WTC11 (cell line): ENCODE results near the gene SPTB. TPM values are rescaled to one million over a fixed set of nuclear protein-coding genes. Genes with fewer than 3 reads are reported as not detected.
A peak's percentile ranks its signal among the peaks of the same experiment; 100 is the strongest.

Experiments
- ATAC-seq: fragments of 200-7000 bp; cut with Tn5 transposase; 2 replicates; pipeline ENCODE4 v1.10.0; 2021; ENCODE audit warnings: mild to moderate bottlenecking, moderate library complexity
- CTCF ChIA-PET: fragments of 300-600 bp; sonication (Branson Sonifier 250); formaldehyde crosslinking; loops from one replicate; lab custom pipeline; 2021; ENCODE audit warnings: antibody characterized with exemption; lab: Charles Lee
- POLR2A ChIA-PET: fragments of 350-600 bp; sonication (Branson Sonifier 250); formaldehyde crosslinking; loops from one replicate; lab custom pipeline; 2021; ENCODE audit warnings: antibody characterized with exemption; lab: Charles Lee
- DNase-seq: peaks from one replicate; pipeline ENCODE4 v3.0.0; 2021; ENCODE audit warnings: low spot score
- H3K27ac Mint-ChIP-seq: 2 replicates; pipeline ENCODE4 v1.8.0; 2021; ENCODE audit warnings: mixed read lengths
- H3K27me3 Mint-ChIP-seq: 2 replicates; pipeline ENCODE4 v1.8.0; 2021; ENCODE audit warnings: low read depth, mild to moderate bottlenecking, moderate library complexity, mixed read lengths
- H3K36me3 Mint-ChIP-seq: 2 replicates; pipeline ENCODE4 v1.8.0; 2021; ENCODE audit warnings: mixed read lengths
- H3K4me1 Mint-ChIP-seq: 2 replicates; pipeline ENCODE4 v1.8.0; 2022; ENCODE audit warnings: mixed read lengths
- H3K4me3 Mint-ChIP-seq: 2 replicates; pipeline ENCODE4 v1.8.0; 2021; ENCODE audit warnings: mild to moderate bottlenecking, moderate library complexity, mixed read lengths
- H3K9me3 Mint-ChIP-seq: 2 replicates; pipeline ENCODE4 v1.8.0; 2021; ENCODE audit warnings: mixed read lengths
- CREB1 ChIP-seq: sonication (generic); formaldehyde crosslinking; IDR thresholded peaks from 2 replicates; pipeline ENCODE4 v1.8.0; 2023; ENCODE audit warnings: mild to moderate bottlenecking, missing genetic modification reagents
- CREM ChIP-seq: sonication (generic); formaldehyde crosslinking; IDR thresholded peaks from 2 replicates; pipeline ENCODE4 v1.8.1; 2022; ENCODE audit warnings: mild to moderate bottlenecking, missing genetic modification reagents, moderate library complexity
- OVOL2 ChIP-seq: fragments of 250-450 bp; sonication (Bioruptor Pico); IDR thresholded peaks from 2 replicates; pipeline ENCODE4 v1.9.0; 2021; ENCODE audit warnings: mild to moderate bottlenecking, borderline replicate concordance
- TEAD4 ChIP-seq: sonication (generic); formaldehyde crosslinking; IDR thresholded peaks from 2 replicates; pipeline ENCODE4 v1.8.0; 2022; ENCODE audit warnings: mild to moderate bottlenecking, missing genetic modification reagents
- ZBTB21 ChIP-seq: sonication (generic); formaldehyde crosslinking; IDR thresholded peaks from 2 replicates; pipeline ENCODE4 v1.8.1; 2023; ENCODE audit warnings: mild to moderate bottlenecking, missing genetic modification reagents, borderline replicate concordance
- ZNF396 ChIP-seq: fragments of 250-450 bp; sonication (Bioruptor Pico); IDR thresholded peaks from 2 replicates; pipeline ENCODE4 v1.8.0; 2021; ENCODE audit warnings: mild to moderate bottlenecking, moderate library complexity, borderline replicate concordance
- total RNA-seq: library from RNA; stranded (reverse); gene quantifications from 3 replicates; pipeline ENCODE4 v1.2.3, GENCODE V29; 2021
- TF ChIP-seq, protein P1 (sequence below): fragments of 250-450 bp; sonication (Bioruptor Pico); IDR thresholded peaks from 2 replicates; pipeline ENCODE4 v1.9.0; 2021; ENCODE audit warnings: mild to moderate bottlenecking, borderline replicate concordance
- TF ChIP-seq, protein P2 (sequence below): fragments of 250-450 bp; sonication (Bioruptor Pico); IDR thresholded peaks from 2 replicates; pipeline ENCODE4 v1.9.0; 2021; ENCODE audit warnings: mild to moderate bottlenecking
- TF ChIP-seq, protein P3 (sequence below): fragments of 250-450 bp; sonication (Bioruptor Pico); IDR thresholded peaks from 2 replicates; pipeline ENCODE4 v1.8.0; 2021; ENCODE audit warnings: mild to moderate bottlenecking
- TF ChIP-seq, protein P4 (sequence below): fragments of 250-450 bp; sonication (Bioruptor Pico); conservative IDR thresholded peaks from 2 replicates; pipeline ENCODE4 v1.9.0; 2021; ENCODE audit warnings: mild to moderate bottlenecking
- TF ChIP-seq, protein P5 (sequence below): sonication (generic); formaldehyde crosslinking; IDR thresholded peaks from 2 replicates; pipeline ENCODE4 v1.8.1; 2022; ENCODE audit warnings: low read depth, missing genetic modification reagents, borderline replicate concordance
- TF ChIP-seq, protein P6 (sequence below): sonication (generic); formaldehyde crosslinking; IDR thresholded peaks from 2 replicates; pipeline ENCODE4 v1.8.1; 2022; ENCODE audit warnings: mild to moderate bottlenecking, moderate library complexity, missing genetic modification reagents
- TF ChIP-seq, protein P7 (sequence below): sonication (generic); formaldehyde crosslinking; IDR thresholded peaks from 2 replicates; pipeline ENCODE4 v1.8.0; 2022; ENCODE audit warnings: mild to moderate bottlenecking, missing genetic modification reagents
- TF ChIP-seq, protein P8 (sequence below): fragments of 250-450 bp; sonication (Bioruptor Pico); IDR thresholded peaks from 2 replicates; pipeline ENCODE4 v2.1.2; 2022; ENCODE audit warnings: mild to moderate bottlenecking, moderate library complexity

The SPTB gene
- total RNA-seq, 1 experiment from 2014 or later, result 3.2 TPM

DNA sequence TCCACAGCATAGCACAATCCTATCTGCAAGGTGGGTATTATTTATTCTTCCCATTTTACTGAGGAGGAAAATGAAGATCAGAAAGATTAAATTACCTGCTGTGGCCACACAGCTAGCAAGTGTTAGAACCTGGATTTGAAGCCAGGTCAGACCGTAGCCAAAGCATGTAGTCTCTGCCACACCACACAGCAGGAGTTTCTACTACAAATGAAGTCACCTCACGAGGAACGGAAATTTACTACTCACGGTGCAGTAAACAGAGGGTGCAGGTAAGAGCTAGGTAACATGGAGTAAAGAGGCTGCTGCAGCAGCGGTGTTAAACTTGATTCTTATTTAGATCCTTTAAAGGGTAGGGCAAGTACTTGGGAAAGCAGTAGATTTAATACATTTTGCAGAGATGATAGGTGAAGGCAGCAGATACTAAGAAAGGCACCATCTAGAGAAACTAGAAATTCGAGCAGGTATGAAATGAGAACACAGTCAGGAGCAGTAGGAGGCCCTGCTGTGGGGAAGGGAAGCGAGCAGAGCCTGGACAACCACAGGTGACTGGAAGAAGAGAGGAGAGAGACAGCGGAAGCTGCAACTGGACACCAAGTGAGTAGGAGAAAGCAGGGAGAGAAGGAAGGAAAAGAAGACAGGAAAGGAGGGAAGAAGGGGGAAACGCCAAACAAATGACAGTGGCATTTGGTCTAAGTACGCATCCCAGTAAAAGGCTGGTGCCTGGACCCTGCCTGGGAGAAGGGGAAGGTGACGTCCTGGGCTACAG lies 21.5 kb downstream of the SPTB start (continued):
- TF ChIP-seq, protein P1, sequence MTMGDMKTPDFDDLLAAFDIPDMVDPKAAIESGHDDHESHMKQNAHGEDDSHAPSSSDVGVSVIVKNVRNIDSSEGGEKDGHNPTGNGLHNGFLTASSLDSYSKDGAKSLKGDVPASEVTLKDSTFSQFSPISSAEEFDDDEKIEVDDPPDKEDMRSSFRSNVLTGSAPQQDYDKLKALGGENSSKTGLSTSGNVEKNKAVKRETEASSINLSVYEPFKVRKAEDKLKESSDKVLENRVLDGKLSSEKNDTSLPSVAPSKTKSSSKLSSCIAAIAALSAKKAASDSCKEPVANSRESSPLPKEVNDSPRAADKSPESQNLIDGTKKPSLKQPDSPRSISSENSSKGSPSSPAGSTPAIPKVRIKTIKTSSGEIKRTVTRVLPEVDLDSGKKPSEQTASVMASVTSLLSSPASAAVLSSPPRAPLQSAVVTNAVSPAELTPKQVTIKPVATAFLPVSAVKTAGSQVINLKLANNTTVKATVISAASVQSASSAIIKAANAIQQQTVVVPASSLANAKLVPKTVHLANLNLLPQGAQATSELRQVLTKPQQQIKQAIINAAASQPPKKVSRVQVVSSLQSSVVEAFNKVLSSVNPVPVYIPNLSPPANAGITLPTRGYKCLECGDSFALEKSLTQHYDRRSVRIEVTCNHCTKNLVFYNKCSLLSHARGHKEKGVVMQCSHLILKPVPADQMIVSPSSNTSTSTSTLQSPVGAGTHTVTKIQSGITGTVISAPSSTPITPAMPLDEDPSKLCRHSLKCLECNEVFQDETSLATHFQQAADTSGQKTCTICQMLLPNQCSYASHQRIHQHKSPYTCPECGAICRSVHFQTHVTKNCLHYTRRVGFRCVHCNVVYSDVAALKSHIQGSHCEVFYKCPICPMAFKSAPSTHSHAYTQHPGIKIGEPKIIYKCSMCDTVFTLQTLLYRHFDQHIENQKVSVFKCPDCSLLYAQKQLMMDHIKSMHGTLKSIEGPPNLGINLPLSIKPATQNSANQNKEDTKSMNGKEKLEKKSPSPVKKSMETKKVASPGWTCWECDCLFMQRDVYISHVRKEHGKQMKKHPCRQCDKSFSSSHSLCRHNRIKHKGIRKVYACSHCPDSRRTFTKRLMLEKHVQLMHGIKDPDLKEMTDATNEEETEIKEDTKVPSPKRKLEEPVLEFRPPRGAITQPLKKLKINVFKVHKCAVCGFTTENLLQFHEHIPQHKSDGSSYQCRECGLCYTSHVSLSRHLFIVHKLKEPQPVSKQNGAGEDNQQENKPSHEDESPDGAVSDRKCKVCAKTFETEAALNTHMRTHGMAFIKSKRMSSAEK (CRISPR knock-in tag), result no peak
- TF ChIP-seq OVOL2 (CRISPR knock-in tag) (no peak), TEAD4 (no peak), CREM (CRISPR knock-in tag) (no peak), CREB1 (CRISPR knock-in tag) (no peak)
- TF ChIP-seq, protein P2, sequence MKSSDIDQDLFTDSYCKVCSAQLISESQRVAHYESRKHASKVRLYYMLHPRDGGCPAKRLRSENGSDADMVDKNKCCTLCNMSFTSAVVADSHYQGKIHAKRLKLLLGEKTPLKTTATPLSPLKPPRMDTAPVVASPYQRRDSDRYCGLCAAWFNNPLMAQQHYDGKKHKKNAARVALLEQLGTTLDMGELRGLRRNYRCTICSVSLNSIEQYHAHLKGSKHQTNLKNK (CRISPR knock-in tag), result no peak
- TF ChIP-seq, protein P3, sequence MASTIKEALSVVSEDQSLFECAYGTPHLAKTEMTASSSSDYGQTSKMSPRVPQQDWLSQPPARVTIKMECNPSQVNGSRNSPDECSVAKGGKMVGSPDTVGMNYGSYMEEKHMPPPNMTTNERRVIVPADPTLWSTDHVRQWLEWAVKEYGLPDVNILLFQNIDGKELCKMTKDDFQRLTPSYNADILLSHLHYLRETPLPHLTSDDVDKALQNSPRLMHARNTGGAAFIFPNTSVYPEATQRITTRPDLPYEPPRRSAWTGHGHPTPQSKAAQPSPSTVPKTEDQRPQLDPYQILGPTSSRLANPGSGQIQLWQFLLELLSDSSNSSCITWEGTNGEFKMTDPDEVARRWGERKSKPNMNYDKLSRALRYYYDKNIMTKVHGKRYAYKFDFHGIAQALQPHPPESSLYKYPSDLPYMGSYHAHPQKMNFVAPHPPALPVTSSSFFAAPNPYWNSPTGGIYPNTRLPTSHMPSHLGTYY (CRISPR knock-in tag), result no peak
- TF ChIP-seq, protein P4, sequence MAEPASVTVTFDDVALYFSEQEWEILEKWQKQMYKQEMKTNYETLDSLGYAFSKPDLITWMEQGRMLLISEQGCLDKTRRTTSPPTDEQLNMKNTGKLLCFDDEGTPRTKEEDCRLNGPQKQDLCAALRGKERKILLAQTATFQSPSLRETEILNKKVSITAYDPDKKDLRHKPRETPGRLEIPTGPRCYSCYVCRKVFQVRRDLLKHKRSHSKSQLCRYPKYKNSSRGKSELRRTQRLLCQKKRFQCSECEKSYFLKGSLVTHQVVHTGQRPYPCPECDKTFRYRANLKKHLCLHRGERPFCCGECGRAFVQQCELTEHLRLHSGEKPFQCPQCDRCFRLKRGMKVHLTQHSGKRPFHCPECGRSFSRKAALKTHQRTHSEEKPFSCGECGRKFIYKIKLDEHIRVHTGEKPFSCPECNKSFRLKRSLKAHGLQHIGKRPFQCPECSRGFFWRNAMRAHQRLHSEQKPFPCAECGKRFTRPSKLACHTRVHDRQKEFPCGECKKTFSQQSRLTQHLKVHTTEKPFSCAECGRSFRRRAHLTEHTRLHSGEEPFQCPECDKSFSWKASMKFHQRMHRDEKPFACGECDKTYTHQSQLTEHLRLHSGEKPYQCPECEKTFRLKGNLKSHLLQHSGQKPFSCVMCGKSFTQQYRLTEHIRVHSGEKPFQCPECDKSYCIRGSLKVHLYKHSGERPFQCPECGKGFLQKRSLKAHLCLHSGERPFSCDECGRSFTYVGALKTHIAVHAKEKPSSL, result no peak
- TF ChIP-seq, protein P5, sequence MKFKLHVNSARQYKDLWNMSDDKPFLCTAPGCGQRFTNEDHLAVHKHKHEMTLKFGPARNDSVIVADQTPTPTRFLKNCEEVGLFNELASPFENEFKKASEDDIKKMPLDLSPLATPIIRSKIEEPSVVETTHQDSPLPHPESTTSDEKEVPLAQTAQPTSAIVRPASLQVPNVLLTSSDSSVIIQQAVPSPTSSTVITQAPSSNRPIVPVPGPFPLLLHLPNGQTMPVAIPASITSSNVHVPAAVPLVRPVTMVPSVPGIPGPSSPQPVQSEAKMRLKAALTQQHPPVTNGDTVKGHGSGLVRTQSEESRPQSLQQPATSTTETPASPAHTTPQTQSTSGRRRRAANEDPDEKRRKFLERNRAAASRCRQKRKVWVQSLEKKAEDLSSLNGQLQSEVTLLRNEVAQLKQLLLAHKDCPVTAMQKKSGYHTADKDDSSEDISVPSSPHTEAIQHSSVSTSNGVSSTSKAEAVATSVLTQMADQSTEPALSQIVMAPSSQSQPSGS, result no peak
- TF ChIP-seq, protein P6, sequence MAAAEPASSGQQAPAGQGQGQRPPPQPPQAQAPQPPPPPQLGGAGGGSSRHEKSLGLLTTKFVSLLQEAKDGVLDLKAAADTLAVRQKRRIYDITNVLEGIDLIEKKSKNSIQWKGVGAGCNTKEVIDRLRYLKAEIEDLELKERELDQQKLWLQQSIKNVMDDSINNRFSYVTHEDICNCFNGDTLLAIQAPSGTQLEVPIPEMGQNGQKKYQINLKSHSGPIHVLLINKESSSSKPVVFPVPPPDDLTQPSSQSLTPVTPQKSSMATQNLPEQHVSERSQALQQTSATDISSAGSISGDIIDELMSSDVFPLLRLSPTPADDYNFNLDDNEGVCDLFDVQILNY (CRISPR knock-in tag), result no peak

DNA sequence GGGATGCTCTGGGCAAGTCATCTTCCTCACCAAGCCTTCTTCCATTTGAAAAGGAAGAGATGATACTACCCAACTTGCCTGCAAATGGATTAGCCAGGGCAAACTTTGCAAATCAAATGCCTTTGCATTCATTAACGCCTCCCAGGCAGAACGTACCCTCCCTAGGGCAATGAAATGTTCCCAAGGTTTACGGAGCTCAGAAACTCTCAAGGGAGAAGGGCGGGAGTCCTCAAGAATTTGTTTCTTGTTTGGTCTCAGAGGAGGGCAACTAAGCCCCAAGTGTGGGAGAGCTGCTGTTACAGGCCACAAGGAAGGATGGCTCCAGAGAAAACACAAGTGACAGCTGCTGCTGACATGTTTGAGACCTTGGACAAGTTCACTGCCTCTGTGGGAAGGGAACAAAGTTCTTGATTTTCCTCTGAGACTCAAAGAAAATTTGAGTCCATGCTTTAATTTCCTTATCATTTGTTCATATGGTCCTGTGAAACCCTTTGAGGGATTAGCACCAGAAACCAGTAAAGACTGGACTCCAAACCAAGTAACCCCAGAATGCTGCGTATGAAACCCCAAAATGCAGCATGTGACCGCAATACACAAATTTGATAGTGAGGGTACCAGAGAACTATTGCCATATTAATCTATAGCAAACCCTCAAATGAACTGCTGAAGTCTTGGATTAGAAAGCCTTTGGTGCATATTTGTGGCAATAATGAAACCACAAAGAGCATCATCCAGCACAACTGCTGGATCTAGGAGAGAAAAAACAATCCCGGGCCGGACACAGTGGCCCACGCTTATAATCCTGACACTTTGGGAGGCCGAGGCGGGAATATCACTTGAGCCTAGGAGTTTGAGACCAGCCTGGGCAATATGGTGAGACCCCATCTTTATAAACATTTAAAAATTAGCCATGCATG lies 22.9 kb downstream of the SPTB start:
- POLR2A ChIA-PET, result interaction anchor here (1.0 kb wide), 1 partner anchor 12 kb away, joined by 5 read pairs; no protein-coding TSS in a partner anchor
- CTCF ChIA-PET, result interaction anchor here (0.9 to 3.9 kb wide), 10 partner anchors 9 to 220 kb away, joined by 3 to 30 read pairs (median 6); partner anchors contain the start of gene SPTB
- DNase-seq (no peak), ATAC-seq (peak; percentile 42)
- Mint-ChIP-seq H3K4me1 (peaks cover 40% of the 10 kb centered on the region), H3K27me3 (no peaks in the 10 kb centered on the region), H3K4me3 (no peak overlapping the region), H3K27ac (peak overlapping the region; percentile 28; the same call in 1 of the 2 replicates), H3K9me3 (no peaks in the 10 kb centered on the region), H3K36me3 (no peaks in the 10 kb centered on the region)
- TF ChIP-seq ZBTB21 (CRISPR knock-in tag) (no peak), ZNF396 (no peak)
- TF ChIP-seq, protein P7, sequence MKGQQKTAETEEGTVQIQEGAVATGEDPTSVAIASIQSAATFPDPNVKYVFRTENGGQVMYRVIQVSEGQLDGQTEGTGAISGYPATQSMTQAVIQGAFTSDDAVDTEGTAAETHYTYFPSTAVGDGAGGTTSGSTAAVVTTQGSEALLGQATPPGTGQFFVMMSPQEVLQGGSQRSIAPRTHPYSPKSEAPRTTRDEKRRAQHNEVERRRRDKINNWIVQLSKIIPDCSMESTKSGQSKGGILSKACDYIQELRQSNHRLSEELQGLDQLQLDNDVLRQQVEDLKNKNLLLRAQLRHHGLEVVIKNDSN (CRISPR knock-in tag), result no peak
- TF ChIP-seq, protein P8, sequence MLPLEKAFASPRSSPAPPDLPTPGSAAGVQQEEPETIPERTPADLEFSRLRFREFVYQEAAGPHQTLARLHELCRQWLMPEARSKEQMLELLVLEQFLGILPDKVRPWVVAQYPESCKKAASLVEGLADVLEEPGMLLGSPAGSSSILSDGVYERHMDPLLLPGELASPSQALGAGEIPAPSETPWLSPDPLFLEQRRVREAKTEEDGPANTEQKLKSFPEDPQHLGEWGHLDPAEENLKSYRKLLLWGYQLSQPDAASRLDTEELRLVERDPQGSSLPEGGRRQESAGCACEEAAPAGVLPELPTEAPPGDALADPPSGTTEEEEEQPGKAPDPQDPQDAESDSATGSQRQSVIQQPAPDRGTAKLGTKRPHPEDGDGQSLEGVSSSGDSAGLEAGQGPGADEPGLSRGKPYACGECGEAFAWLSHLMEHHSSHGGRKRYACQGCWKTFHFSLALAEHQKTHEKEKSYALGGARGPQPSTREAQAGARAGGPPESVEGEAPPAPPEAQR (CRISPR knock-in tag), result no peak
